OCI-LY7 (cell line): ENCODE measurements around the gene KIAA0586. TPM values are rescaled to one million over a fixed set of nuclear protein-coding genes. Genes with fewer than 3 reads are reported as not detected.

Experiments
- BruUV-seq: library from RNA; stranded (reverse); fragments of 400-500 nt; replicated peaks from 2 replicates; lab custom pipeline; 2021; lab: Mats Ljungman, UMichigan
- CTCF ChIA-PET: fragments of 300-600 bp; sonication (Branson Sonifier 250); formaldehyde crosslinking; loops from one replicate; lab custom pipeline; 2022; ENCODE audit warnings: antibody characterized with exemption; ENCODE audit not compliant: unreplicated experiment; lab: Charles Lee
- POLR2A ChIA-PET: fragments of 300-600 bp; sonication (Branson Sonifier 250); formaldehyde crosslinking; loops from one replicate; lab custom pipeline; 2022; ENCODE audit warnings: antibody characterized with exemption; lab: Charles Lee
- DNase-seq: peaks from one replicate; pipeline ENCODE4 v3.0.0-alpha.2; 2015; ENCODE audit warnings: low spot score
- H2AFZ ChIP-seq: fragments of 200-600 bp; sonication (generic), shearing (Covaris generic); 2 replicates; pipeline ENCODE4 v1.6.1; 2014; ENCODE audit warnings: mild to moderate bottlenecking, antibody characterized with exemption, low read length, moderate library complexity
- H3K27ac ChIP-seq: fragments of 200-600 bp; sonication (generic); 2 replicates; pipeline ENCODE4 v1.5.1; 2014; ENCODE audit warnings: mixed run types, low read depth, mild to moderate bottlenecking, moderate library complexity, low read length, inconsistent platforms; ENCODE audit not compliant: poor library complexity, severe bottlenecking
- H3K36me3 ChIP-seq: fragments of 200-600 bp; sonication (generic); 2 replicates; pipeline ENCODE4 v1.6.1; 2014; ENCODE audit warnings: mild to moderate bottlenecking, antibody characterized with exemption, low read length, moderate library complexity, mixed read lengths; ENCODE audit not compliant: insufficient read depth
- H3K4me1 ChIP-seq: fragments of 200-600 bp; sonication (generic); 2 replicates; pipeline ENCODE4 v1.5.1; 2014; ENCODE audit warnings: mild to moderate bottlenecking, low read length; ENCODE audit not compliant: insufficient read depth, poor library complexity, severe bottlenecking
- H3K4me2 ChIP-seq: fragments of 200-600 bp; sonication (generic); 2 replicates; pipeline ENCODE4 v1.6.1; 2014; ENCODE audit warnings: mild to moderate bottlenecking, low read length
- H3K4me3 ChIP-seq: fragments of 200-600 bp; sonication (generic); 2 replicates; pipeline ENCODE4 v1.5.1; 2014; ENCODE audit warnings: mild to moderate bottlenecking, low read depth, low read length; ENCODE audit not compliant: poor library complexity, severe bottlenecking
- H3K79me2 ChIP-seq: fragments of 200-600 bp; sonication (generic); 2 replicates; pipeline ENCODE4 v1.6.1; 2016; ENCODE audit warnings: low read depth, mild to moderate bottlenecking, low read length, moderate library complexity, mixed read lengths; ENCODE audit not compliant: insufficient read depth
- H3K9me2 ChIP-seq: fragments of 200-600 bp; sonication (generic); 2 replicates; pipeline ENCODE4 v1.6.1; 2016; ENCODE audit warnings: mild to moderate bottlenecking, low read length, mixed read lengths; ENCODE audit not compliant: insufficient read depth
- H3K9me3 ChIP-seq: fragments of 200-600 bp; sonication (generic); 2 replicates; pipeline ENCODE4 v1.6.1; 2014; ENCODE audit warnings: mild to moderate bottlenecking, mixed run types, low read length, mixed read lengths
- H4K20me1 ChIP-seq: fragments of 200-600 bp; sonication (generic); 2 replicates; pipeline ENCODE4 v1.6.1; 2014; ENCODE audit warnings: mild to moderate bottlenecking, antibody characterized with exemption, low read length, moderate library complexity, mixed read lengths; ENCODE audit not compliant: insufficient read depth
- CTCF ChIP-seq: fragments of 200-600 bp; sonication (generic); conservative IDR thresholded peaks from 2 replicates; pipeline ENCODE4 v1.5.1; 2014; ENCODE audit warnings: mild to moderate bottlenecking, antibody characterized with exemption, low read length, moderate library complexity, mixed read lengths
- EZH2phosphoT487 ChIP-seq: fragments of 200-600 bp; sonication (generic); IDR thresholded peaks from 2 replicates; pipeline ENCODE4 v1.6.1; 2018; ENCODE audit warnings: low read depth, borderline replicate concordance, mild to moderate bottlenecking, mixed run types, antibody characterized with exemption, low read length, moderate library complexity, mixed read lengths
- intact Hi-C: fragments of 100-400 bp; cut with micrococcal nuclease; formaldehyde crosslinking; loops from one replicate; pipeline ENCODE4 v1.10.0; 2022; ENCODE audit not compliant: unreplicated experiment
- total RNA-seq, 2 experiments: library from RNA; depleted of rRNA in 1 of 2; stranded (reverse); fragments of >200 nt in 1 of 2; shearing (Covaris generic) in 1 of 2; gene quantifications; 2 replicates each; pipeline ENCODE4 v1.2.3, GENCODE V29; 2014 to 2022

The KIAA0586 gene
- total RNA-seq, 2 experiments from 2014 or later = 20.5 to 41.7 TPM

GRCh38 chr14:58565832-58566231 lies 138.3 kb downstream of the KIAA0586 start:
- Histone ChIP-seq H3K27ac (no peak overlapping the region), H3K4me3 (no peak overlapping the region), H3K4me2 (no peak overlapping the region), H2AFZ (no peak overlapping the region), H3K9me3 (no peaks in the 10 kb centered on the region), H3K4me1 (no peaks in the 10 kb centered on the region), H3K36me3 (no peaks in the 10 kb centered on the region), H3K79me2 (no peaks in the 10 kb centered on the region), H4K20me1 (no peaks in the 10 kb centered on the region), H3K9me2 (no peaks in the 10 kb centered on the region)
- TF ChIP-seq EZH2phosphoT487 (no peak), CTCF (no peak)
- DNase-seq = no peak
- CTCF ChIA-PET = no interaction called here
- intact Hi-C loops = no loop called here
- POLR2A ChIA-PET = no interaction called here
- no TSS peak for BruUV-seq

DNA sequence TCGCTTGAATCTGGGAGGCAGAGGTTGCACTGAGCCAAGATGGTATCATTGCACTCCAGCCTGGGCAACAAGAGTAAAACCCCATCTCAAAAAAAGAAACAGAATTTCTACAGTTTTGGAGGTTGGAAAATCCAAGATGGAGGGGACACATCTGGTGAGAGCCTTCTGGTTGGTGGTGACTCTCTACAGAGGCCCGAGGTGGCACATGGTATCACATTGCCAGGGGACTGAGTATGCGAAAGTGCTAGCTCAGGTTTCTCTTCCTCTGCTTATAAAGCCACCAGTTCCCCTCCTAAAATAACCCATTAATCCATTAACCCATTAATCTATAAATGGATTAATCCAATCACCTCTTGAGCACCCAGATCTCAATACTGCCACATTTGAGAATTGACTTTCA lies 139.5 kb downstream of the KIAA0586 start:
- Histone ChIP-seq H3K79me2 (no peaks in the 10 kb centered on the region), H2AFZ (no peak overlapping the region), H3K4me2 (no peak overlapping the region), H3K36me3 (no peaks in the 10 kb centered on the region), H3K9me2 (no peaks in the 10 kb centered on the region), H3K4me3 (no peak overlapping the region), H3K4me1 (no peaks in the 10 kb centered on the region), H3K9me3 (no peaks in the 10 kb centered on the region), H3K27ac (no peak overlapping the region), H4K20me1 (no peaks in the 10 kb centered on the region)
- intact Hi-C loops = no loop called here
- ChIA-PET CTCF (no interaction called here), POLR2A (interaction anchor here (0.9 kb wide), 1 partner anchor 13 kb away, joined by 4 read pairs; no protein-coding TSS in a partner anchor)
- BruUV-seq = no TSS peak
- TF ChIP-seq CTCF = no peak
- TF ChIP-seq EZH2phosphoT487 = no peak
- no peak for DNase-seq

- Histone ChIP-seq H3K27ac (no peak overlapping the region), H3K4me1 (no peaks in the 10 kb centered on the region), H3K4me3 (no peak overlapping the region), H3K36me3 (no peaks in the 10 kb centered on the region), H3K4me2 (no peak overlapping the region), H3K9me3 (no peaks in the 10 kb centered on the region), H3K9me2 (no peaks in the 10 kb centered on the region), H3K79me2 (no peaks in the 10 kb centered on the region), H4K20me1 (no peaks in the 10 kb centered on the region), H2AFZ (no peak overlapping the region)
- no TSS peak for BruUV-seq
- ChIA-PET POLR2A (no interaction called here), CTCF (interaction anchor here (0.6 kb wide), 1 partner anchor 17 kb away, joined by 3 read pairs; no protein-coding TSS in a partner anchor)
- intact Hi-C loops = no loop called here
- DNase-seq = no peak
- TF ChIP-seq CTCF (no peak), EZH2phosphoT487 (no peak)
Observed at GRCh38 chr14:58568322-58568721, 140.8 kb downstream of the KIAA0586 start.
